HG03442 (cell line): ENCODE measurements around the gene HNRNPA0.
A peak's percentile ranks its signal among the peaks of the same experiment; 100 is the strongest.
"Not testable (repeated sequence)": the region's sequence is repeated elsewhere in the genome, so short reads cannot be mapped to it uniquely, and the experiment has no call there.

ENCODE experiments used
- ATAC-seq: cut with Tn5 transposase; IDR thresholded peaks from one replicate; pipeline ENCODE4 v1.9.1; 2021; ENCODE audit warnings: mild to moderate bottlenecking, moderate library complexity; ENCODE audit not compliant: unreplicated experiment

The HNRNPA0 gene

DNA sequence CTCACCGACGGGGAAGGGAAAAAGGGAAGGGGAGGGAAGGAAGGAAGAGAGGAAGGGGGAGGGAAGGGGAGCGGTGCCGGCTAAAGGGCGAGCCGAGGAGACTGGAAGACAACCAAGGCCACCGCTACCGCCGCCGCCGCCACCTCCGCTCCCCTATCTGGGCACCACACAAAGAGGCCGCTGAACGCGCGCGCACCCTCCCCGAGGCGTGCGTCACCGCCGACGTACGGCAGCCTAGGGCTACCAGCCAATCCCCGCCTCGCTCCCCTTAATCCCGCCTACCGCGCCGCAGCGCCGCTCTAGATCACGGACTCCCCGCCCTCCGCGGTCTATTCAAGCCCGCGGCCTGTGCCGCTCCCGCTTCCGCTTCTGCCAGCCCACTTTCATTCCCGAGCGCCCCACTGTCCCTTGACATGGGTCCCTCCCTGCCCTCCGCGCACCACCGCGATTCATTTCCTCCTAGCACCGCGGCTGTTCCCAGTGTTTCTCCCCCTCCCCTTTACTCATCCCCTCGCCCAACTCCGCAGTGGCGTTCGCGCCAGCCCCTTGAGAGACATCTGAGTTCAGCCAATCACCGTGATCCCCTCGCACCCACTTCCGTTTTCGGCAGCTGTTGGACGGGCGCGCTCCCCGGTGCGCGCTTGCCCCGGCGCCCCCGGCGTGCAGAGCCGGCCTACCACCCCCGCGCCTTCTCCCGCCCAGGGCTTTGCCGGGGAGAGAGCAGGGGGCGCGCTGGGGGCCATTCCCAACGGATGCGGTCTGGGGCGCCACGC is at the start of gene HNRNPA0:
HNRNPA0 (minus strand) TSS at position 176 of the 773 bp plus-strand sequence. CDS start 297 bp downstream, outside the sequence.
- ATAC-seq: peak; percentile 71

GRCh38 chr5:137802282-137803210 is 48.4 kb upstream of the HNRNPA0 start:
- ATAC-seq: no peak

DNA sequence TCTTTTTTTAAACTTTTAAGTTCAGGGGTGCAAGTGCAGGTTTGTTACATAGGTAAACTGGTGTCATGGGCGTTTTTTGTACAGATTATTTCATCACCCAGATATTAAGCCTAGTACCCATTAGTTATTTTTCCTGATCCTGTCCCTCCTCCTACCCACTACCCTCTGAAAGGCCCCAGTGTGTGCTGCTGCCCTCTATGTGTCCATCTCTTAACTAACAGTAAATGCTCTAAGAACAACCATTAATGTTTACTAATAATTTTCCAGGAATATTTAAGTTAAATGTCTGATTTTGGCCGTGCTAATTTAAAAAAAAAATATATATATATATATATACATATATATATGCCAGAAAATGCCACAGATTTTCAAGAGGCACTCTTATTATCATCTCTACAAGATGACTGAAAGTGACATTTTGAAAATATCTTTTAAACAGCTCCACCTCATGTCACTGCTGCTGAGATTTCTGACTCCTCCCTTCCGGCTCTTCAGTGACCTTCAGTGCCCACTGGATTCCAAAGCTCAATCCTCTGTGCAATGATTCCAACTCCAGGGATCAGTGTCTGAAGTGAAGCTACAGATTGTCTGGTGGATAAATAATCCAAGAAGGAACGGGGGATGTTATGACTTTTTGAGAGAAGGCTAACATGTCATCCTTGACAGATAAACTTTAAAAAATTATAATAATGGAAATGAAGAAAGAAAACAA is 46.7 kb upstream of the HNRNPA0 start:
- ATAC-seq: no peak

DNA sequence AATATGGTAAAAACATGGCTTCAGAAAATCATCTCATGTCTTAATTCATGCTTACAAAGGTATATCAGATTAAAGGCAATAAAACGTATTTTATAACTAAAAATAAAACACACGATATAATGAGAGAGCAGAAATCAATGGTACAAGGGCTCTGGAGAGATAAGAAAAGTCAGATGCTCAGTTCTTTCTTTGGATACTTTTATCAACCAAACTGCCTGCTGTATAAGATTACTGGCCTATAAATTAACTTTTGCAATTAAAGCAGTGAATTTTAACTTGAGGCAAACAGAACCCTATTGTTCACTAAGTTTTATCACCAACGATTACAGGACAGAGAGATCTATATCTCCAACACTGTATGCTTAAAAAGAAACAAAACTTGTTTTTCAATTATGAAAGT is 42.1 kb upstream of the HNRNPA0 start:
- ATAC-seq: no peak

- no peak for ATAC-seq
Measured at GRCh38 chr5:137794863-137795262, 40.7 kb upstream of the HNRNPA0 start.

DNA sequence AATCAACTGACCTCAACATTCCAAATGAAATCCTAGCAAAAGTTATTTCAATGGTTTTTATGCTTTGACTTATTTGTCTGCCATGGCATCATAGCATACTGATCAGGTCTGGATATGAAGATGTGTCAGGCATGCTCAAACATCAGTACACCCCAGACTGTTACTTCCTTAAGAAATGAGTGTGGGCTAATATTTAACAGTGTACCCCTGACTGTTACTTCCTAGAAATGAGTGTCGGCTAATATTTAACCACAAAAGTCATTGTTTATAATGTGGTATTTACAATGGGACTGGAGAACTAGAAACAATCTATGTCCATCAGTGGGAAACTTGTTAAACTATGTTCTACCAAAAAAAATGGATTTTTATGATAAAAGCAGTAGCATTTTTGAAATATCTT is 38.1 kb upstream of the HNRNPA0 start:
- no peak for ATAC-seq

DNA sequence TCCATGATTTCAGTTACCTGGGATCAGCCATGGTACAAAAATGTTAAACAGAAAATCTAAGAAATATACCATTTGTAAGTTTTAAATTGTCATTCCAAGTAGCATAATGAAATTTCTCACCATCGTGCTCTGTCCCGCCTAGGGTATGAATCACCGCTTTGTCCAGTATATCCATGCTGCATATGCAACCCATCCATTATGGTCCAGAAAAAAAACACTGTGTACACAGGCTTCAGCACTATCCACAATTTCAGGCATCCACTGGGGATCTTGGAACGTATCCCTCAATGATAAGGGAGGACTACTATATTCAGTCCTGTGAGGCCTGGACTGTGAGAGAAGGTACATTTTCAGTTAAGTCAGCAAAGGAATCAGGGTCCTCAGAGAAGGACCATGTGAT is 37.6 kb upstream of the HNRNPA0 start:
- ATAC-seq: no peak

GRCh38 chr5:137791387-137791786 is 37.2 kb upstream of the HNRNPA0 start:
- ATAC-seq: no peak

GRCh38 chr5:137788560-137788959 is 34.4 kb upstream of the HNRNPA0 start:
- ATAC-seq: not testable (repeated sequence)

- ATAC-seq: no peak
Measured at GRCh38 chr5:137782984-137783536, 28.9 kb upstream of the HNRNPA0 start.

DNA sequence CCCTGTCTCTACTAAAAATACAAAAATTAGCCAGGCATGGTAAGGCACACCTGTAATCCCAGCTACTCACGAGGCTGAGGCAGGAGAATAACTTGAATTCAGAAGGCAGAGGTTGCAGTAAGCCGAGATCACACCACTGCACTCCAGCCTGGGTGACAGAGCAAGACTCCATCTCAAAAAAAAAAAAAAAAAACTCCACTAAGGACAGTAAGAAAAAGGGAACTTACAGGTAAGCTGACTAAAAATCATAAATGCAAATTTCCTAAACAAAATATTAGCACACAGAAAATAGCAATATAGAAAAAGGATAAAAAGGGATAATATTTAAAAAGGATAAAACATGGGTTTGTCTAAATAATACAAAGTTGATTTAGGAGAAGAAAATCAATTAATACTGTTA is 27.9 kb upstream of the HNRNPA0 start:
- ATAC-seq: no peak

DNA sequence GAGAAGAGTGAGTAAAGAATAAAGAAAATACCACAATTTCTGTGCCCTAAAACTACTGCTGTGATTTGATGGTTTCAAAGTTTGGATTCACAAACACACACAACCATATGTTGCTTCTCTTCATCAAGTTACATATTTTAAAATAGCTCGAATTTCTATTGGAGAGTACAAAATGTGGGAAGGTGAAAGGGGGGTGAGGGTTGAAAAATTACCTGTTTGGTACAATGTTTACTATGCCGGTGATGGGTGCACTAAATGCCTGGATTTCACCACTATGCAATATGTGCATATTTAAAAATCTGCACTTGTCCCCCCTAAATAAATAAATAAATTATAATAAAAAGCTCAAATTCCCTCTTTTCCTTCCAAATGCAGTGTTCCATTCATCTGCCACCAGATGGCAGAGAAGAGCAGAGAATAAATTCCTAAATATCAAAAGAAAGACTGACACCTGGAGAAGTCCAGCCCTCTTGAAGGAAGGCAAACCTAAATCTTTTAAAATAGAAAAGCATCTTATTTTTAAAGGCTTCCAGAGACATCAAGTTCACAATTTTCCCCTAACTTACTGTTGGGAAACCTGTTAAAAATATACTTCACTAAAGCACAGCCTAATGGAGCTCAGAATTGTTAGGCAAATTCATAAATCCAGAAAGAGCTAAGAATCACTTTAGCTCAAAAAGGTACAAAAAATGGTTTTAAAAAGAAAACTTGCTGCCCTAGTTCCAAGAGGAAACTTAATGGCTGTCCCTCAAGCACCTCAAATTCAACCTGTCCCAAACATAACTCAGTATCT is 24.8 kb upstream of the HNRNPA0 start:
- no peak for ATAC-seq

GRCh38 chr5:137767937-137768336 is 13.8 kb upstream of the HNRNPA0 start:
- ATAC-seq: not testable (repeated sequence)

DNA sequence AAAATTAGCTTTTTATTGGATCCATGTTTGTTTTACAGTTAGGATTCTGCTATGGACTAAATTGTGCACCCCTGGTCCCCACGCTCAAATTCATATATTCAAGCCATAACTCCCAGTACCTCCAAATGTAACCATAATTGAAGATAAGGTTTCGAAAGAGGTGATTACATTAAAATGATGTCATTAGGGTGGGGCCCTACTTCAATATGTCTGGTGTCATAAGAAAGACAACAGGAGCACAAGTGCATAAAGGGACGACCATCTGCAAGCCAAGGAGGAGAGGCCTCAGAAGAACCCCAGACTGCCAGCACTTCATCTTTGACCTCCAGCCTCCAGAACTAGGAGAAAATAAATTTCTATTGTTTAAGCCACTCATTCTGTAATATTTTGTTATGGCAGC is 7.4 kb upstream of the HNRNPA0 start:
- ATAC-seq: no peak

GRCh38 chr5:137760719-137761516 is 6.8 kb upstream of the HNRNPA0 start:
- ATAC-seq: no peak

DNA sequence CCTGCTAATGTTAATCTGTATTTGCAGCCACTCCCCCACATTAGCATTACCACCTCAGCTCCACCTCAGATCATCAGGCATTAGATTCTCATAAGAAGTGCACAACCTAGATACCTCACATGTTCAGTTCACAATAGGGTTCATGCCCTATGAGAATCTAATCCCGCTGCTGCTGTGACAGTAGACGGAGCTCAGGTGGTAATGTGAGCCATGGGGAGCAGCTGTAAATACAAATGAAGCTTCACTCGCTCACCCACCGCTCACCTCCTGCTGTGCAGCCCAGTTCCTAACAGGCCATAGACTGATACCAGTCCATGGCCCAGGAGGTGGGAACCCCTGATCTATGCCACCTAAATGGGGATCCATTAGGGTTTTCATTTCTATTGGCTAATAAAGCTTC is 6.1 kb upstream of the HNRNPA0 start:
- ATAC-seq: no peak

DNA sequence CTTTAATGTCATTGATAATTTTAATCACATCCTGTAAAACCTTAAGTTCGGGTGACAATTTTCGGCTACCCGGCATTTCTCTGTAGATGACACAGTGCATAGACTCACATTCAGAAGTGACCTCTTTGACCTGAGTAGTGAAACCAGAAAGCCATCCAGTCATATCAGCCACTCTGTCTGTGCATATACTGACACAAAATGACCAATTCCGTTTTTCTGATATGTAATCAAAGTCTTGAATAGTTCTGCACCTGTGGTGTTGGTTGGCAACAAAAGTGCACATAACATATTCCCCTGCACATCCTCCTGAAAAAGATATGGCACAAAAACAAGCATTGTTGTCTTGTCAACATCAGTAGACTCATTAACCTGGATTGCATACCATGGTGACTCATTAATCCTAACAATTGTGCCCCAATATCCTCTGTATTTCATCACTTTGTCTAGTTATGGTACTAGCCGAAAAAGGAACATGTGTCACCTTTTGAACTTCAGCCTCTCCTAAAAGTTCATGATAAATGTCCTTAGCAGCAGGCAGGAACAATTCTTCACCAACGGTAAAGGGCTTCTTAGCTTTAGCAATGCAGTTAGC is 4.6 kb upstream of the HNRNPA0 start:
- peak; percentile 45 for ATAC-seq

- no peak for ATAC-seq
Measured at GRCh38 chr5:137758121-137758520, 4.0 kb upstream of the HNRNPA0 start.

DNA sequence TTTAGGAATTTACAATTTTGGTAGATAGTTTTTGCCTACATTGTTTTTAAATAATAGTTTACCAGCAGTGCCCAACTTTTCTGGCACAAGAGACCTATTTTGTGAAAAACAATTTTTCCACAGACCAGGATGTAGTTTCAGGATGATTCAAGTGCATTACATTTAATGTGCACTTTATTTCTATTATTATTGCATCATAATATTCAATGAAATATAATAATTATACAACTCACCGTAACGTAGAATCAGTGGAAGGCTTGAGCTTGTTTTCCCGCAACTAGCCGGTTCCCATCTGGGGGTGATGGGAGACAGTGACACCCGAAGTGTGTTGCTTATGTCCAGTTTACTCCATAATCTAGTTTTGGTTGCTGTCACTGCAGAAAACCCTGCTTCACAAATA is 3.5 kb upstream of the HNRNPA0 start:
- no peak for ATAC-seq
